Measurements from ENCODE around the gene TBC1D9B.

Gene TBC1D9B

GRCh38 chr5:179816796-179817469 lies 90.8 kb downstream of the TBC1D9B start:
- TF ChIP-seq CTCF (IDR thresholded peaks at IDR 0.05; ENCODE audit: extremely low read depth, missing control alignments), result no peak

GRCh38 chr5:179816401-179816795 lies 91.3 kb downstream of the TBC1D9B start:
- DNase-seq (ENCODE audit: low spot score), result no peak
- no peak for TF ChIP-seq CTCF (IDR thresholded peaks at IDR 0.05; ENCODE audit: extremely low read depth, missing control alignments)

More at GRCh38 chr5:179816796-179817469, 90.8 kb downstream of the TBC1D9B start:
- peak; percentile 42 for DNase-seq (ENCODE audit: low spot score)

GRCh38 chr5:179815491-179816249 lies 92.0 kb downstream of the TBC1D9B start:
- TF ChIP-seq CTCF (IDR thresholded peaks at IDR 0.05; ENCODE audit: extremely low read depth, missing control alignments), result no peak
- DNase-seq (ENCODE audit: low spot score), result no peak

GRCh38 chr5:179814090-179814489 lies 93.6 kb downstream of the TBC1D9B start:
- no peak for DNase-seq (ENCODE audit: low spot score)

GRCh38 chr5:179812997-179813607 lies 94.6 kb downstream of the TBC1D9B start:
- TF ChIP-seq CTCF (IDR thresholded peaks at IDR 0.05; ENCODE audit: extremely low read depth, missing control alignments), result no peak
- DNase-seq (ENCODE audit: low spot score), result no peak

More at GRCh38 chr5:179814090-179814489, 93.6 kb downstream of the TBC1D9B start:
- no peak for TF ChIP-seq CTCF (IDR thresholded peaks at IDR 0.05; ENCODE audit: extremely low read depth, missing control alignments)

GRCh38 chr5:179812135-179812825 lies 95.4 kb downstream of the TBC1D9B start:
- no peak for TF ChIP-seq CTCF (IDR thresholded peaks at IDR 0.05; ENCODE audit: extremely low read depth, missing control alignments)
- no peak for DNase-seq (ENCODE audit: low spot score)

All from GM20000 (cell line).